Measurements from ENCODE around the gene KCNMB2.

GRCh38 chr3:178875157-178875556 is 338.9 kb downstream of the KCNMB2 start:
- TF ChIP-seq CTCF (IDR thresholded peaks at IDR 0.05; ENCODE audit: low read depth, low read length) (no peak), EZH2phosphoT487 (IDR thresholded peaks at IDR 0.05; ENCODE audit: low read depth) (no peak)

Data from OCI-LY3 (cell line).